Umbilical cord (tissue), 2 donors: ENCODE results near the gene MYO7A. TPM values are rescaled to one million over a fixed set of nuclear protein-coding genes. Genes with fewer than 3 reads are reported as not detected.

Experiments used
- DNase-seq: peaks from one replicate; pipeline ENCODE4 v3.0.0-alpha.2; 2015; ENCODE audit warnings: low spot score
- total RNA-seq: library from RNA; depleted of rRNA; stranded (reverse); fragments of >200 nt; gene quantifications from one replicate; pipeline ENCODE4 v1.2.3, GENCODE V29; 2014; ENCODE audit warnings: low replicate concordance; ENCODE audit not compliant: insufficient read depth

MYO7A gene
- total RNA-seq, 1 donor from 2014 or later, result 7.0 TPM

GRCh38 chr11:77213589-77214428, 85.8 kb downstream of the MYO7A start:
- no peak for DNase-seq

DNA sequence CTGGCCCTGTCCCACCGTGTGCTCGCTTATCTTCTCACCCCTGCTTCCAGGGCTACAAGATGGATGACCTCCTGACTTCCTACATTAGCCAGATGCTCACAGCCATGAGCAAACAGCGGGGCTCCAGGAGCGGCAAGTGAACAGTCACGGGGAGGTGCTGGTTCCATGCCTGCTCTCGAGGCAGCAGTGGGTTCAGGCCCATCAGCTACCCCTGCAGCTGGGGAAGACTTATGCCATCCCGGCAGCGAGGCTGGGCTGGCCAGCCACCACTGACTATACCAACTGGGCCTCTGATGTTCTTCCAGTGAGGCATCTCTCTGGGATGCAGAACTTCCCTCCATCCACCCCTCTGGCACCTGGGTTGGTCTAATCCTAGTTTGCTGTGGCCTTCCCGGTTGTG, 86.5 kb downstream of the MYO7A start:
- DNase-seq, result no peak

- DNase-seq, result no peak
These were observed 87.1 kb downstream of the MYO7A start for GRCh38 chr11:77215106-77215505.

DNA sequence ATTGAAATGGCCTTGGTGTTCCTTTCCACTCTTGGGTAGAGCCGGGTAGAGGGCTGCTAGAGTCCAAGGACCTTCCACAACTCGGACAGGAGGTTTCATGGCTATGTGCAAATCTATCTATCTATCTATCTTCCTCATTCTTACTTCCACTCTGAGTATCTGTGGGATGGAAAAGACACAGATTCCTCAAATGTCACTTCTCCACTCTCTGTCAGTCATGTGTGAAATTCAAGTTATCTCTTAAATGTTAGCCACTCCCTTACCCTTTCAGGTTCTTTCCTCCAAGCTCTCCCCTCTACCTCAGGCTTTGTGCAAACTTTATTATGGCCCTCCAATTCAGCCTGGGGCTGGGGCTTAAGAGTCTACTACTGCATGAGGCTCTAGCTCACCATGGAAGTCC, 89.1 kb downstream of the MYO7A start:
- DNase-seq, result no peak

DNA sequence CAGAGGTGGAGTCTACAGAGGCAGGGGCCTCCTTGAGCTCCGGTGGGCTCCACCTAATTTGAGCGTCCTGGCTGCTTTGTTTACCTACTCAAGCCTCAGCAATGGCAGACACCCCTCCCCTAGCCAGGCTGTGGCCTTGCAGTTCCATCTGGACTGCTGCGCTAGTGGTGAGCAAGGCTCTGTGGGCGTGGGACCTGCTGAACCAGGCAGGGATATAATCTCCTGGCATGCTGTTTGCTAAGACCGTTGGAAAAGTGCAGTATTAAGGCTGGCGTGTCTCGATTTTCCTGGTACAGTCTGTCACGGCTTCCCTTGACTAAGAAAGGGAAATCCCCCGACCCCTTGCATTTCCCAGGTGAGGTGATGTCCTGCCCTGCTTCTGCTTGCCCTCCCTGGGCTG, 95.8 kb downstream of the MYO7A start:
- no peak for DNase-seq

DNA sequence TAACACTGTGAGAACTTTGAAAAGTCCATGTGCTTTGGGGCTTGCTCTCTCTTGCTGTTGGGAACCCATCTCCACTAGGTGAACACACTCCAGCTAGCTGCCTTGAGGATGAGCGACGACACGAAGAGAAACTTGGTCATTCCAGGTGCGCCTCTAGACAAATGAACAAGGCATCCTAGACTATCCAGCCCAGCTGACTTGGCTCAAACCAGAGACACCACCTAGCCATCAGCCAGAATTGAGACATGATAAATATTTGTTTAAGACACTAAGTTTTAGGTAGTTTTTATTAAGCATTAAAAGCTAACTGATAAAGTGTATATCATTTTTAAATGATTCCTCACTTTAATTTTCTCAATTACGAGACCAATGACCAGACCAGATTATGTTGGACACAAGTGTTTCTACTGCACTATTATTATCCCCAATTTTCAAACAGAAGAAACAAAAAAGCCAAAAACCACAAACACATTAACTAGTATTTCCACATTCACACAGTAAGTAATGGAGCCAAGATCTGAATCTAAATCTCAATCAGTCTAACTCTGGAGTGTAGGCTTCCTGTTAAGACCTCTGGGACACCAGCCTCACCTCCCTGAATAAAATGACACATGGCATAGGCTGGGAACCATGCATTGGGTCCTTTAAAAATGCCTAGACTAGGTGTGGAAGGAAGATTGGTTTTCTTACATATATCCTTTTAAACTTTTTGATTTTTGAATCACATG, 103.0 kb downstream of the MYO7A start:
- DNase-seq, result no peak

GRCh38 chr11:77231800-77232199, 103.8 kb downstream of the MYO7A start:
- no peak for DNase-seq

GRCh38 chr11:77232242-77232641, 104.2 kb downstream of the MYO7A start:
- no peak for DNase-seq

- no peak for DNase-seq
These were observed 105.0 kb downstream of the MYO7A start for GRCh38 chr11:77233011-77233410.

GRCh38 chr11:77236901-77237300, 108.9 kb downstream of the MYO7A start:
- DNase-seq, result no peak

DNA sequence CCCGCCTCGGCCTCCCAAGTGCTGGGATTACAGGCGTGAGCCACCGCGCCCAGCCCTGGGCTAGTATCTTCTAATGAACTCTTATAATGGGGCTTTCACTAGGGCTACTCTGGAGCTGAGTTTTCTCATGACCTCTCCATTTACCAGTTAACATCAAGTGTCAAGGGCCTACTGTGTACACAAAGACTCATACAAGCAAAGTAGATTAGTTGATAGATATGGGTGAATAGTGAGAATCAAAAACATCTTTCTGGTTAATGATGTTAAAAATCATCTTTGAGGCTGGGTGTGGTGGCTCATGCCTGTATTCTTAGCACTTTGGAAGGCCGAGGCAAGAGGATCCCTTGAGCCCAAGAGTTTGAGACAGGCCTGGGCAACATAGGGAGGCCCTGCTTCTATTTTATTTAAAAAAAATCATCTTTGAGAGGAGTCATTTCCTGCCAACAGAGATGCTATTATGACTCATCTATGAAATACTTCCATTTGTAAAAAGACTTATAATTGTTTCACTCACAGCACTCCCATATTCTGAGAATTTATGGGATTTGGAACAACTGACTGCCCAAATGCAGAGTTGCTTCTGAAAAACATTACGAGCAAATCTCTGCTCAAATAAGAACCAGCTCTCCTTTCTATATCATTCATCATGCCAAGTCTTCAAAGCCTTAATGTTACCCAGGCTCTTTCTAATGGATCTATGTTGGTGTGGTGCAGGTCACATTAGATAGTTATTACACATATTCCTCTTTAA, 116.4 kb downstream of the MYO7A start:
- peak; percentile 63 for DNase-seq

DNA sequence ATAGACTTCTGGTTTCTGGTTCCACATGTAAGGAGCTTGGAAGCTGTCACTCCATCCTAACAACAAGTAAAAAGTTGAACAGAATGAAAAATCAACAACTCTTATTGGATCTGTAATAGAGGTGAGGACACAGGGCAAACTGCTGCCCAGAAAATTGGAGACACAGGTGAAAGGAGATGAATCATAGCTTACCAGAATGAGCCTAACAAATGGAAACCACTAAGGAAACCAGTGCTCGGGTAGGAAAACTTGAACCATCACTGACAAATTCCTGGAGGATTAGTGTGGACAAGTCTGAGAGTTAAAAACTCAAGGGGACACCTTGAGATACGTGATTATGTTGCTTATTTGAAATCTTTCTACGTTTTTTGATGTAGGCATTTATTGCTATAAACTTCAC, 121.4 kb downstream of the MYO7A start:
- DNase-seq, result no peak

GRCh38 chr11:77250881-77251640, 123.0 kb downstream of the MYO7A start:
- no peak for DNase-seq

DNA sequence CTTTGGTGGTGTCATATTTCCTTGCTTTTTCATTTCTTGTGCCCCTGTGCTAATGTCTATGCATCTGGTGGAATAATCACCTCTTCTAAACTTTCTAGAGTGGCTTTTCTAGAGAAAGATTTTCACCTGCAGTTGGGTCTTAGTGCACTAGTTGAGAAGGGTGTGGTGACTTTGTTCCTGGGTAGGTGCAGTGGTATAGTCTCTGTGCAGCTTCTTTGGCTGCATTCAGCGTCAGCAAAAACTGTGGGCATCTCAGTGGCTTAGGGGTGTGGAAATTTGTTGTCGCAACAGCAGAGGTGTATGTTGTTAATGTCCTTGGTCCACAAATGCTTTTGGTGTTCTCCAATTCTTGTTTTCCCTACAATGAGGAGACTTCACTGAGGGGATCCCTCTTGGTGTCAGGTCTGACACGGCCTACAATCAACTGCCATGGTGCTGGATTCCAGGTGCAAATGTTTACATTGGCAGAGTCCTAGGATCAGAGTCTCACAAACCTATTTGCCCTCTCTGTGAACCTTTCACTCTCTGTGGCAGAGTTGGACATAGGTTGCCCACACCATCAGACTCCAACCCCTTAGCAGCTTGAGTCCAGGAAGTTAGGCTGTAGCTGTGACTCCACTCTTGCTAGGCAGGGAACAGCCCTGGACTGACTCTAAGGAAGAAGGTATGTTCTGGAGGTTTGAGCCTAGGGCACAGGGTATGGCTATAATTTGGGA, 124.7 kb downstream of the MYO7A start:
- no peak for DNase-seq

DNA sequence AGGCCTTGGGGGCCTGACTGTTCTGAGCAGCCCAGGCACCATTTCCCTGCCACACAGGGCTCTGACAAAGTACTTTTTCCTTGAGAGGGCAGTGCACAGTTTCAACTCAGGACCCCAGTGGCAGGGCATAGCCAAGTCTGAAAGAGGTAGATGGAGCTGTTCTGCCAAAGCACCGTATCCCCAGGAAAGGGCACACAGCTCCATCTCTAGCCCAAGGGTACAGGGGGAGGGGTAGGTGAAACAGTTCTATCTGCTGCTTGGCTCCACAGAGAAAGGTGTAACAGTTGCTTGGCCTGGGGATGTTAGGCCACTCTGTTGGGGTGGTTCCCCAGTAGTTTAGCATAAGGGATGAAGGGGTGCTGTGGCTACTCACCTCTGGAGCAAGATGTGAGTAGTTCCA, 125.6 kb downstream of the MYO7A start:
- no peak for DNase-seq

- no peak for DNase-seq
These were observed 131.6 kb downstream of the MYO7A start for GRCh38 chr11:77259641-77260040.

DNA sequence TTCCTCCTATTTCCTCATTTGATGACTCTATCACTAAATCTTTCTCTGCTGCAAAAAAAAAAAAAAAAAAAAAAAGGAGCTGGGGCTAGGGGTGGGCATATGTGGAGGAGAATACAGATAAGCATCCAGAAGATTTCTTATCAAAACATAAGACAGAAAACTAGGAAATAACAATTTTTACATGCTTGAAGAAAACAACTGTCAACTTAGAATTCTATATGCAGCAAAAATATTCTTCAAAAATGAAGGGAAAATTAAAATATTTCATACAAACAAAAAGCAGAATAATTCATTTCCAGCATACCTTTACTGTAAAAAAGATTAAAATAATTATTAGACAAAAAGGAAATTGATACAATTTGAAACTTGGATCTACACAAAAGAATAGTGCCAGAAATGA, 134.8 kb downstream of the MYO7A start:
- no peak for DNase-seq
